Panc1 (cell line): ENCODE results near the gene CDKN1A. TPM values are rescaled to one million over a fixed set of nuclear protein-coding genes. Genes with fewer than 3 reads are reported as not detected.
A peak's percentile ranks its signal among the peaks of the same experiment; 100 is the strongest.

Source experiments
- ATAC-seq: fragments of 200-7000 bp; cut with Tn5 transposase; 2 replicates; pipeline ENCODE4 v1.9.1; 2020; ENCODE audit warnings: mild to moderate bottlenecking, moderate library complexity
- BruUV-seq: library from RNA; stranded (reverse); fragments of 400-500 nt; replicated peaks from 2 replicates; lab custom pipeline; 2021; lab: Mats Ljungman, UMichigan
- CTCF ChIA-PET: fragments of 300-600 bp; sonication (Branson Sonifier 250); formaldehyde crosslinking; loops from one replicate; lab custom pipeline; 2022; ENCODE audit warnings: antibody characterized with exemption; lab: Charles Lee
- POLR2A ChIA-PET: fragments of 300-600 bp; sonication (Branson Sonifier 250); formaldehyde crosslinking; loops from one replicate; lab custom pipeline; 2022; ENCODE audit warnings: antibody characterized with exemption; lab: Charles Lee
- DNase-seq: peaks from one replicate; pipeline ENCODE4 v3.0.0-alpha.2; 2010; ENCODE audit warnings: low read depth, low spot score
- H3K27ac ChIP-seq: 2 replicates; pipeline ENCODE4 v1.5.1; 2011; ENCODE audit warnings: mild to moderate bottlenecking, low read length, inconsistent platforms
- H3K27me3 ChIP-seq: fragments of 200-500 bp; sonication (Bioruptor generic); 2 replicates; pipeline ENCODE4 v1.6.0; 2014; ENCODE audit warnings: low read length, inconsistent platforms; ENCODE audit not compliant: control insufficient read depth, insufficient read depth
- H3K36me3 ChIP-seq: fragments of 200-500 bp; sonication (Bioruptor generic); 2 replicates; pipeline ENCODE4 v1.5.1; 2014; ENCODE audit warnings: inconsistent platforms, mild to moderate bottlenecking, low read length, moderate library complexity; ENCODE audit not compliant: control insufficient read depth, insufficient read depth
- H3K4me1 ChIP-seq: 2 replicates; pipeline ENCODE4 v1.5.1; 2011; ENCODE audit warnings: inconsistent platforms, mild to moderate bottlenecking, low read length, moderate library complexity; ENCODE audit not compliant: control insufficient read depth, insufficient read depth
- H3K4me3 ChIP-seq, 2 experiments: 2 replicates each; pipeline ENCODE4 v1.5.1; 2011 to 2012; ENCODE audit warnings: low read depth in 2 of 2, low read length in 2 of 2, mild to moderate bottlenecking in 2 of 2, inconsistent platforms in 1 of 2, moderate library complexity in 1 of 2
- H3K9me3 ChIP-seq: fragments of 200-500 bp; sonication (Bioruptor generic); 2 replicates; pipeline ENCODE4 v1.5.1; 2014; ENCODE audit warnings: low read depth, mild to moderate bottlenecking, inconsistent platforms, low read length, moderate library complexity; ENCODE audit not compliant: control insufficient read depth, insufficient read depth
- POLR2AphosphoS5 ChIP-seq: IDR thresholded peaks from 2 replicates; pipeline ENCODE4 v1.6.1; 2012; ENCODE audit warnings: mild to moderate bottlenecking, low read depth, low read length, moderate library complexity
- REST ChIP-seq, 2 experiments: IDR thresholded peaks; 2 replicates each; pipeline ENCODE4 v1.6.1; 2011 to 2012; ENCODE audit warnings: low read depth in 2 of 2, control low read depth in 1 of 2, low read length in 1 of 2, mild to moderate bottlenecking in 1 of 2, moderate library complexity in 1 of 2; ENCODE audit not compliant: insufficient read depth in 1 of 2
- SIN3A ChIP-seq: IDR thresholded peaks from 2 replicates; pipeline ENCODE4 v1.6.1; 2012; ENCODE audit warnings: low read depth, mild to moderate bottlenecking, low read length, moderate library complexity, borderline replicate concordance; ENCODE audit not compliant: insufficient read depth
- TCF7L2 ChIP-seq: IDR thresholded peaks from 2 replicates; pipeline ENCODE4 v1.6.1; 2011; ENCODE audit warnings: mild to moderate bottlenecking, low read depth, low read length, inconsistent platforms
- in situ Hi-C: cut with HindIII; loops from 2 replicates; pipeline ENCODE4 v1.10.0; 2016; ENCODE audit warnings: low sequenced_read_pairs, low pct_unique_long_range_greater_than_20kb
- intact Hi-C: fragments of 100-400 bp; cut with micrococcal nuclease; formaldehyde crosslinking; loops from one replicate; pipeline ENCODE4 v1.10.0; 2022; ENCODE audit not compliant: unreplicated experiment
- total RNA-seq: library from RNA; stranded (reverse); gene quantifications from one replicate; pipeline ENCODE4 v1.2.1, GENCODE V29; 2021; ENCODE audit not compliant: unreplicated experiment
- TF ChIP-seq, protein P1 (sequence below): fragments of 450-650 bp; IDR thresholded peaks from 2 replicates; pipeline ENCODE4 v1.5.1; 2017; ENCODE audit warnings: mild to moderate bottlenecking

Gene CDKN1A
- total RNA-seq, 1 experiment from 2014 or later: 46.2 TPM

DNA sequence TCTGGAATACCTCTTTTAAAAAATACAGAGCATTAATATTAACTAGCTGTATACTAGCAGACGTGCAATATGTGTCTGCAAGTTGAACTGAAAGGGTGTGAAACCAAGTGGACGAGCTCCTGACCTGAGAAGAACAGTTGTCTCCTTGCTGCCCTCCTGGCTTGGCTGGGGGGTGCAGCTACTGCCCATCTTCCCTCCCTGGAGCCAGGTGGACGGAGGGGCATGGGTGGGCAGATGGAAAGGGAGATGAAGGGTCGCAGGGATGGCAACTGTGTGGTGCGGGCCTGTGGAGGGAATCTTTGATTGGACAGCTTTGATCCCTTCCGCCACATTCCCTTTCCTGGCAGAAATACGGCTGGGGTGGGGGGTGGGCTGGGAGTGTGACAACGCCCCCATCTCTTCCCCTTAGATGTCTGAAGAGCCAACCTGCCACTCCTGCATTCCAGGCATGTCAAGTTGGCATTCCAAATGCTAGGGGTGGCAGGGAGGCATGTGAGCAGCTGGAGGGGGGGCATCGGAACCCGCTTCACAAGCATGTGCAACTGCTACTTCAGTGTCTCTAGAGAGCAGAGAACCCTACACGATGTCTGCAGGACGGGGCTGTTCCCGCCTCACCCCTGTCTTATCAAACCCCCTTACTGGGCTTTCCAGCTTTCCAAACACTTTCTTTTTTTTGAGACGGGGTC, 47.0 kb upstream of the CDKN1A start:
- ATAC-seq (no peak), DNase-seq (no peak)
- no TSS peak for BruUV-seq
- POLR2A ChIA-PET: no interaction called here
- no peaks in the 10 kb centered on the region for H3K27me3 ChIP-seq
- no peaks in the 10 kb centered on the region for H3K36me3 ChIP-seq
- in situ Hi-C loops: no loop called here
- no peak for TF ChIP-seq POLR2AphosphoS5
- TF ChIP-seq SIN3A: no peak
- no peak for TF ChIP-seq REST (IDR thresholded peaks at IDR 0.05; ENCODE audit: insufficient read depth in 1 of 2, low read depth in 2 of 2, low read length in 1 of 2)
- no peak for TF ChIP-seq TCF7L2
- TF ChIP-seq, protein P1, sequence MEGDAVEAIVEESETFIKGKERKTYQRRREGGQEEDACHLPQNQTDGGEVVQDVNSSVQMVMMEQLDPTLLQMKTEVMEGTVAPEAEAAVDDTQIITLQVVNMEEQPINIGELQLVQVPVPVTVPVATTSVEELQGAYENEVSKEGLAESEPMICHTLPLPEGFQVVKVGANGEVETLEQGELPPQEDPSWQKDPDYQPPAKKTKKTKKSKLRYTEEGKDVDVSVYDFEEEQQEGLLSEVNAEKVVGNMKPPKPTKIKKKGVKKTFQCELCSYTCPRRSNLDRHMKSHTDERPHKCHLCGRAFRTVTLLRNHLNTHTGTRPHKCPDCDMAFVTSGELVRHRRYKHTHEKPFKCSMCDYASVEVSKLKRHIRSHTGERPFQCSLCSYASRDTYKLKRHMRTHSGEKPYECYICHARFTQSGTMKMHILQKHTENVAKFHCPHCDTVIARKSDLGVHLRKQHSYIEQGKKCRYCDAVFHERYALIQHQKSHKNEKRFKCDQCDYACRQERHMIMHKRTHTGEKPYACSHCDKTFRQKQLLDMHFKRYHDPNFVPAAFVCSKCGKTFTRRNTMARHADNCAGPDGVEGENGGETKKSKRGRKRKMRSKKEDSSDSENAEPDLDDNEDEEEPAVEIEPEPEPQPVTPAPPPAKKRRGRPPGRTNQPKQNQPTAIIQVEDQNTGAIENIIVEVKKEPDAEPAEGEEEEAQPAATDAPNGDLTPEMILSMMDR: no peak
- no peak overlapping the region for H3K4me3 ChIP-seq
- H3K27ac ChIP-seq: no peak overlapping the region
- no peaks in the 10 kb centered on the region for H3K9me3 ChIP-seq
- intact Hi-C loops: no loop called here
- CTCF ChIA-PET: interaction anchor here (0.7 kb wide), 1 partner anchor 130 kb away, joined by 7 read pairs; no protein-coding TSS in a partner anchor
- H3K4me1 ChIP-seq: peaks cover 23% of the 10 kb centered on the region

GRCh38 chr6:36633370-36633769, 45.1 kb upstream of the CDKN1A start:
- H3K4me3 ChIP-seq: no peak overlapping the region
- no peaks in the 10 kb centered on the region for H3K36me3 ChIP-seq
- in situ Hi-C loops (no loop called here), intact Hi-C loops (no loop called here)
- no TSS peak for BruUV-seq
- ChIA-PET POLR2A (no interaction called here), CTCF (interaction anchor here (0.6 to 0.7 kb wide), 2 partner anchors 9 kb away, joined by 3 to 4 read pairs; no protein-coding TSS in a partner anchor)
- H3K27ac ChIP-seq: peak overlapping the region; percentile 79
- TF ChIP-seq TCF7L2: no peak
- TF ChIP-seq, protein P1: no peak
- ATAC-seq (no peak), DNase-seq (no peak)
- H3K4me1 ChIP-seq: peaks cover 27% of the 10 kb centered on the region
- no peaks in the 10 kb centered on the region for H3K9me3 ChIP-seq
- H3K27me3 ChIP-seq: no peaks in the 10 kb centered on the region
